Panc1 (cell line): ENCODE results near the gene NARS2.

Source experiments
- CTCF ChIP-seq: fragments of 450-650 bp; IDR thresholded peaks from 2 replicates; pipeline ENCODE4 v1.5.1; 2017; ENCODE audit warnings: mild to moderate bottlenecking
- POLR2AphosphoS5 ChIP-seq: IDR thresholded peaks from 2 replicates; pipeline ENCODE4 v1.6.1; 2012; ENCODE audit warnings: mild to moderate bottlenecking, low read depth, low read length, moderate library complexity
- REST ChIP-seq, 2 experiments: IDR thresholded peaks; 2 replicates each; pipeline ENCODE4 v1.6.1; 2011 to 2012; ENCODE audit warnings: low read depth in 2 of 2, control low read depth in 1 of 2, low read length in 1 of 2, mild to moderate bottlenecking in 1 of 2, moderate library complexity in 1 of 2; ENCODE audit not compliant: insufficient read depth in 1 of 2
- SIN3A ChIP-seq: IDR thresholded peaks from 2 replicates; pipeline ENCODE4 v1.6.1; 2012; ENCODE audit warnings: low read depth, mild to moderate bottlenecking, low read length, moderate library complexity, borderline replicate concordance; ENCODE audit not compliant: insufficient read depth
- TCF7L2 ChIP-seq: IDR thresholded peaks from 2 replicates; pipeline ENCODE4 v1.6.1; 2011; ENCODE audit warnings: mild to moderate bottlenecking, low read depth, low read length, inconsistent platforms

GRCh38 chr11:78555592-78555991, 19.1 kb downstream of the NARS2 start:
- TF ChIP-seq CTCF = no peak
- no peak for TF ChIP-seq POLR2AphosphoS5
- TF ChIP-seq REST (IDR thresholded peaks at IDR 0.05; ENCODE audit: insufficient read depth in 1 of 2, low read depth in 2 of 2, low read length in 1 of 2) = no peak
- TF ChIP-seq TCF7L2 = no peak
- TF ChIP-seq SIN3A = no peak
